LoVo (cell line): ENCODE results near the gene NUDT13.
A peak's percentile ranks its signal among the peaks of the same experiment; 100 is the strongest.

Experiments used
- DNase-seq: peaks from one replicate; pipeline ENCODE4 v3.0.0-alpha.2; 2016; ENCODE audit warnings: low spot score

The NUDT13 gene

DNA sequence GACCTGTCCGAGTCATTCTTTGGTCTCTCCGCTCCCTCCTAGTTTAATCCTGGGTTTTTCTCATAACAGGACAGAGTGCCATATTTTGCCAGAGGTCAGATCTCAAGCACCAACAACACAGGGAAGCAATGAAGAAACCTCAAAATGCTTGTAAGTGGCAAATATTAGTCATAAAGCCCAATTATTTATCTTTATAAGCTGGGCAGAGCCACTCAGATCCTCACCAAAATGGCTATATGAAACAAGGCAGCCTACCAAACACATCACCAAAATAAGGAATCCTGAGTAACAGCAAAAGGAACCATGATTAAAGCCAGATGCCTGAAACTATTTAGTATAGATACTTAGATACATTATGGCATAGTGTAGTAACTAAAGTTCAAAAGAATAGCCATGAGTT is 52.8 kb downstream of the NUDT13 start:
- no peak for DNase-seq

DNA sequence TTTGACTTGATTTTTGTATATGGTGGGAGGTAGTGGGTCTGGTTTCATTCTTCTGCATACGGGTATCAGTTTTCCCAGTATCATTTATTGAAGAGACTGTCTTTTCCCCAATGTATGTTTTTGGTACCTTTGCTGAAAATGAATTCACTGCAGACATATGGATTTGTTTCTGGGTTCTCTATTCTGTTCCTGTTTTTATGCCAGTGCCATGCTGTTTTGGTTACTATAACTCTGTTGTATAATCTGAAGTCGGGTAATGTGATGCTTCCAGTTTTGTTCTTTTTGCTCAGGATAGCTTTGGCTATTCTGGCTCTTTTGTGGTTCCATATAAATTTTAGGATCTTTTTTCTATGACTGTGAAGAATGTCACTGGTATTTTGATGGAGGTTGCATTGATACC is 56.7 kb downstream of the NUDT13 start:
- DNase-seq, result no peak

- DNase-seq, result no peak
These were observed 57.2 kb downstream of the NUDT13 start for GRCh38 chr10:73167458-73167782.

DNA sequence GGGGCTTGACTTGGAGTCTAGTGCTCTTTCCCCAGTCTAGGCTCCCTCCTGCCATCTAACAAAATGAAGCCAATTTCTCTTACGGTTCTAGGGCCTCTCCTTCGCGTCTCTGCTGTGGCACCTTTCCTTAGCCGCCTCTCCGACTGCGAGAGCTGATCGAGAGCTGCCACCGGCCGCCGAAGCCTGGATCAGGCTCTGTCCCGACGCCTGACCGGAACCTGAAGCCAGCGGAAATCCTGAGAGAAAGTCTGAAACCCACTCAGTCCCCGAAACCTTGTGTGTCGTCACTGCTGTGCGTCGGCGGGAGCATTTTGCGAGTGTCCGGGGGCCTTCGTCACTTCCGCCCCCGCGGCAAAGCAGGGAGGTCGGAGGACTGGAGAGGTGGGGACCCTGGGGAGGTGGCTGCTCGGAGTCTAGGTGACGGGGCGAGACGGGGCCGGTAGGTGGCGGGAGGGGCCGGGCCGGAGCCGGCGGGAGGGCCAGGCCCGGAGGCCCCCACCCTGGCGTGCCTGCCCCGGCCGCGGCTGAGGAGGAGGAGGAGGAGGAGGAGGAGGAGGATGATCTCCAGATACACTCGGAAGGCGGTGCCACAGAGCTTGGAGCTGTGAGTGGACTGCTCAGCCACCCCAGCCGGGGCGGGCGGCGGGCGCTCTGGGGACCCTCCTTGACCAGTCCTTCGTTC is 57.7 kb downstream of the NUDT13 start, which contains the start of the genes ECD and FAM149B1:
TSS of gene ECD (minus strand) at position 226 of the 682 bp plus-strand sequence. CDS start 4,071 bp downstream, outside the sequence.
TSS of gene FAM149B1 (plus strand) at position 337 of the 682 bp plus-strand sequence. CDS start at position 558, 221 bp downstream.
- peak; percentile 94 for DNase-seq

DNA sequence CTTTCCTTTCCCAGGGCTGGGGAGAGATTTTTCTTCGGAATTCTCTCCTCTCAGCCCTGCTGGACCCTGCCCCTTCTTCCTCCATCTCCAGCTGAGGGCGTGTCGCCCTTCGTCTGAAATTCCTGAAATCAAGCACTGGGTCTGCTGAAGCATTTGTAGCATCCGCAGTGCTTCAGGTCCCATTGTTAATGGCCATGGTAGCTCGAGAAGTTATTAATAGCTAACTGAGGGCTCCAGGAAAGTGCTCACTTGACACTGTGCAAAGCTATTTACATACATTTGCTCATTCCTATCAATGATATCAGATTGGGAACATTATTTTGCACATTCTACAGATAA is 58.2 kb downstream of the NUDT13 start:
- DNase-seq, result no peak

DNA sequence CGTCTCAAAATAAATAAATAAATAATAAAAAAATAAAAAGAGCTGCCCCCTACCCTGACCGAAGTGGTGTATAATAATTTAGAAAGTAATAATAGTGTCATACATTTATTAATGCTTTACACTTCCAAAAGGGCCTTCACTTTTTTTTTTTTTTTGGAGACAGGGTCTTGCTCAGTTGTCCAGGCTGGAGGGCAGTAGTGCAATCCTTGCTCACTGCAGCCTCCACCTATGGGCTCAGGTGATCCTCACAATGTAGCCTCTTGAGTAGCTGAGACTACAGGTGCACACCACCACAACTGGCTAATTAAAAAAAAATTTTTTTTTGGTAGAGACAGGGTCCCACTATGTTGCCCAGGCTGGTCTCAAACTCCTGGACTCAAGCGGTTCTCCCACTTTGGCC is 59.1 kb downstream of the NUDT13 start:
- no peak for DNase-seq

- no peak for DNase-seq
These were observed 62.6 kb downstream of the NUDT13 start for GRCh38 chr10:73172867-73173266.

DNA sequence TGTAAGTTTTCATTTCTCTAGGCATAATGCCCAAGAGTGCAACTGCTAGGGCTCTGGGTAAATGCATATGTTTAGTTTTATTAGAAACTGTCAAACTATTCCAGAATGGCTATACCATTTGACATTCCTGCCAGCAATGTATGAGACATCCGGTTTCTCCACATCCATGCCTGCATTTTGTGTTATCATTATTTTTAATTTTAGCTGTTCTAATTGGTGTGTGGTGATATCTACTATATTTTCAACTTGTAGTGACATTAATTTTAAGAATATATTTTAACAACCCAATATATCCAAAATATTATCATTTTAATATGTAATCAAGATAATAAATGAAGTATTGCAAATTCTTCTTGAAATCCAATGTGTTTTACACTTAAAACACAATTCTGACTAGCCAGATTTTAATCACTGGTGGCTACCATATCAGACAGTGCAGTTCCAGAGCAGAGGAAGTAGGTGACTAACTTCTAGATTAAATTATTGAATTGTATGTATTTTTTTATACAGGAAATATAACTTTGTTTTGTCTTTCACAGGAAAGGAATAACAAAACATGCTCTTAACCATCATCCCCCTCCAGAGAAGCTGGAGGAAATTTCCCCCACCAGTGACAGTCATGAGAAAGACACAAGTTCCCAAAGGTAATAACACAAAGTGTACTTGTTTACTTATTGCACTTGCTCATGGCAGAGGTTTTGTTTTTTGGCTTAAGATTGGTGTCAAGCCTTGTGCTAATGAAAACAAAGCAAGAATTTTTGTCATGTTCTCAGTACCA is 64.1 kb downstream of the NUDT13 start:
- no peak for DNase-seq
